MM.1S (cell line): ENCODE data around the gene EML1.

Experiments used
- DNase-seq: peaks from one replicate; pipeline ENCODE4 v3.0.0-alpha.2; 2015
- H2AFZ ChIP-seq: fragments of 300-600 bp; sonication (generic); 2 replicates; pipeline ENCODE4 v1.6.0; 2016; ENCODE audit warnings: antibody characterized with exemption, low read length
- H3F3A ChIP-seq: fragments of 300-600 bp; sonication (generic); 2 replicates; pipeline ENCODE4 v1.6.1; 2016; ENCODE audit warnings: mild to moderate bottlenecking, antibody characterized with exemption, low read length, moderate library complexity, mixed read lengths; ENCODE audit not compliant: insufficient read depth
- H3K27ac ChIP-seq: fragments of 300-600 bp; sonication (generic); 2 replicates; pipeline ENCODE4 v1.5.1; 2016; ENCODE audit warnings: mild to moderate bottlenecking, low read length
- H3K27me3 ChIP-seq: fragments of 300-600 bp; sonication (generic); replicated peaks from 2 replicates; pipeline ENCODE4 v1.6.0; 2016; ENCODE audit warnings: low read length; ENCODE audit not compliant: insufficient read depth
- H3K36me3 ChIP-seq: fragments of 300-600 bp; sonication (generic); replicated peaks from 2 replicates; pipeline ENCODE4 v1.6.1; 2016; ENCODE audit warnings: mild to moderate bottlenecking, low read length, mixed read lengths; ENCODE audit not compliant: insufficient read depth
- H3K4me1 ChIP-seq: fragments of 300-600 bp; sonication (generic); 2 replicates; pipeline ENCODE4 v1.6.1; 2016; ENCODE audit warnings: low read length, mixed read lengths
- H3K4me2 ChIP-seq: fragments of 300-600 bp; sonication (generic); 2 replicates; pipeline ENCODE4 v1.6.0; 2016; ENCODE audit warnings: low read depth, low read length
- H3K4me3 ChIP-seq: fragments of 300-600 bp; sonication (generic); 2 replicates; pipeline ENCODE4 v1.5.1; 2016; ENCODE audit warnings: low read length, mixed read lengths
- H3K79me2 ChIP-seq: fragments of 300-600 bp; sonication (generic); 2 replicates; pipeline ENCODE4 v1.6.1; 2016; ENCODE audit warnings: mixed run types, low read length, mixed read lengths
- H3K9ac ChIP-seq: fragments of 300-600 bp; sonication (generic); 2 replicates; pipeline ENCODE4 v1.6.1; 2016; ENCODE audit warnings: low read length, mixed read lengths
- H3K9me2 ChIP-seq: fragments of 300-600 bp; sonication (generic); replicated peaks from 2 replicates; pipeline ENCODE4 v1.6.1; 2016; ENCODE audit warnings: mild to moderate bottlenecking, low read length, mixed read lengths; ENCODE audit not compliant: insufficient read depth
- H3K9me3 ChIP-seq: fragments of 300-600 bp; sonication (generic); replicated peaks from 2 replicates; pipeline ENCODE4 v1.6.1; 2016; ENCODE audit warnings: mild to moderate bottlenecking, low read length, mixed read lengths; ENCODE audit not compliant: insufficient read depth
- H4K20me1 ChIP-seq: fragments of 300-600 bp; sonication (generic); 2 replicates; pipeline ENCODE4 v1.6.1; 2016; ENCODE audit warnings: mild to moderate bottlenecking, low read length, moderate library complexity, mixed read lengths; ENCODE audit not compliant: insufficient read depth
- EZH2 ChIP-seq: fragments of 300-600 bp; sonication (generic); optimal IDR thresholded peaks from 2 replicates; pipeline ENCODE3; 2017; ENCODE audit warnings: low read depth, mild to moderate bottlenecking, antibody characterized with exemption, low read length, mixed read lengths
- EZH2phosphoT487 ChIP-seq: fragments of 300-600 bp; sonication (generic); IDR thresholded peaks from 2 replicates; pipeline ENCODE4 v1.6.1; 2018; ENCODE audit warnings: antibody characterized with exemption, low read length
- TF ChIP-seq, protein P1 (sequence below): fragments of 300-600 bp; sonication (generic); IDR thresholded peaks from 2 replicates; pipeline ENCODE4 v1.5.1; 2016; ENCODE audit warnings: antibody characterized with exemption, low read length, mixed read lengths

Gene EML1

DNA sequence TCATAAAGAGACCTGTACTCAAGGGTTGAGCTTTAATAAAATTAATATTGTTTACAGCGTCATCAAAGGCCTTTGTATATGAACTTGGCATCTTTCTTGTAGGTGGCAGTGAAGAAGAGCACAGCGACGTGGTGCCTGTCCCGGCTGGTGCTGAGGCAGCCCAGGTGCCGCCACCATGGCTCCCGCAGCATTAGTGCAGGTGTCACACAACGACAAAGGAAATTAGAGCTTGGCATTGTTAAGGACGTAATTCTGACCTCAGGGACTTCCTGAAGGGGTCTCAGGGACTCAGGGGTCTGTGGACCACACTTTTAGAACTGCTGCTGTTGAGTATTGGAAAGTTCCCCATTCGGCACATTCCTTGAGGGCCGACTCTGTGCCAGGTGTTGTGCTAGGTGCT lies 24.1 kb downstream of the EML1 start:
- no peaks in the 10 kb centered on the region for H3K36me3 ChIP-seq
- no peak for DNase-seq
- no peak overlapping the region for H3K9ac ChIP-seq

DNA sequence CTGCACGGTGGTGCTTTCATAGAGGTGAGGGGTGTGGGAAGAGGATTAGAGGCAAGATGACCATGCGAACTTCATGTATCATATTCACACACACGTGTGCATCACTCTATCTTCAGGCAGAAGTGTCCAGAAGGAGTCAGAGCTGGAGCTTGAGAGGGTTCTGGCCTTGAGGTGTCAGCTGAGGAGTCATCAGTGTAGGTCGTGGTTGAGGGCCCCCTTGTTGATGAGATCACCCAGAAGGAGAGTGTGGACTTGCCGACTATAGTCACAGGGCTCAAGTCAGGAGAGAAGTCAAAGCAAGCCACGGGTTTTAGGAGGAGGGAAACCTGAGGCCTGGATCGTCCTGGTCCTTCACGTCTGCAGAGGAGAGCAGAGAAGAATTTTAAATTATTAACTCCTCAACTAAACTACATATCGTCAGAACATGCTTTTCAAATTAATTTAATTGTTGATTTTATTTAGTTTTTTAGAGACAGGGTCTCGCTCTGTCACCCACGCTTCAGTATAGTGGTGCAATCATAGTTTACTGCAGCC lies 25.4 kb downstream of the EML1 start:
- H3K9ac ChIP-seq = no peak overlapping the region
- no peak overlapping the region for H3K4me3 ChIP-seq
- no peaks in the 10 kb centered on the region for H3K9me3 ChIP-seq
- H2AFZ ChIP-seq = no peak overlapping the region
- H3K9me2 ChIP-seq = no peaks in the 10 kb centered on the region
- TF ChIP-seq EZH2phosphoT487 = no peak
- TF ChIP-seq, protein P1, sequence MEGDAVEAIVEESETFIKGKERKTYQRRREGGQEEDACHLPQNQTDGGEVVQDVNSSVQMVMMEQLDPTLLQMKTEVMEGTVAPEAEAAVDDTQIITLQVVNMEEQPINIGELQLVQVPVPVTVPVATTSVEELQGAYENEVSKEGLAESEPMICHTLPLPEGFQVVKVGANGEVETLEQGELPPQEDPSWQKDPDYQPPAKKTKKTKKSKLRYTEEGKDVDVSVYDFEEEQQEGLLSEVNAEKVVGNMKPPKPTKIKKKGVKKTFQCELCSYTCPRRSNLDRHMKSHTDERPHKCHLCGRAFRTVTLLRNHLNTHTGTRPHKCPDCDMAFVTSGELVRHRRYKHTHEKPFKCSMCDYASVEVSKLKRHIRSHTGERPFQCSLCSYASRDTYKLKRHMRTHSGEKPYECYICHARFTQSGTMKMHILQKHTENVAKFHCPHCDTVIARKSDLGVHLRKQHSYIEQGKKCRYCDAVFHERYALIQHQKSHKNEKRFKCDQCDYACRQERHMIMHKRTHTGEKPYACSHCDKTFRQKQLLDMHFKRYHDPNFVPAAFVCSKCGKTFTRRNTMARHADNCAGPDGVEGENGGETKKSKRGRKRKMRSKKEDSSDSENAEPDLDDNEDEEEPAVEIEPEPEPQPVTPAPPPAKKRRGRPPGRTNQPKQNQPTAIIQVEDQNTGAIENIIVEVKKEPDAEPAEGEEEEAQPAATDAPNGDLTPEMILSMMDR = no peak
- H3K27ac ChIP-seq = no peak overlapping the region
- H3K27me3 ChIP-seq = no peaks in the 10 kb centered on the region
- no peaks in the 10 kb centered on the region for H3K4me1 ChIP-seq
- no peaks in the 10 kb centered on the region for H4K20me1 ChIP-seq
- no peaks in the 10 kb centered on the region for H3K36me3 ChIP-seq
- H3K4me2 ChIP-seq = no peak overlapping the region
- DNase-seq = no peak
- H3F3A ChIP-seq = no peaks in the 10 kb centered on the region
- no peaks in the 10 kb centered on the region for H3K79me2 ChIP-seq

More for the DNA sequence above, 24.1 kb downstream of the EML1 start:
- Histone ChIP-seq H3K27me3 (no peaks in the 10 kb centered on the region), H4K20me1 (no peaks in the 10 kb centered on the region), H3K4me2 (no peak overlapping the region), H2AFZ (no peak overlapping the region), H3K4me3 (no peak overlapping the region), H3K4me1 (no peaks in the 10 kb centered on the region), H3K27ac (no peak overlapping the region), H3K9me2 (no peaks in the 10 kb centered on the region), H3K79me2 (no peaks in the 10 kb centered on the region), H3F3A (no peaks in the 10 kb centered on the region), H3K9me3 (no peaks in the 10 kb centered on the region)
- TF ChIP-seq, protein P1 = no peak
- no peak for TF ChIP-seq EZH2
- no peak for TF ChIP-seq EZH2phosphoT487

DNA sequence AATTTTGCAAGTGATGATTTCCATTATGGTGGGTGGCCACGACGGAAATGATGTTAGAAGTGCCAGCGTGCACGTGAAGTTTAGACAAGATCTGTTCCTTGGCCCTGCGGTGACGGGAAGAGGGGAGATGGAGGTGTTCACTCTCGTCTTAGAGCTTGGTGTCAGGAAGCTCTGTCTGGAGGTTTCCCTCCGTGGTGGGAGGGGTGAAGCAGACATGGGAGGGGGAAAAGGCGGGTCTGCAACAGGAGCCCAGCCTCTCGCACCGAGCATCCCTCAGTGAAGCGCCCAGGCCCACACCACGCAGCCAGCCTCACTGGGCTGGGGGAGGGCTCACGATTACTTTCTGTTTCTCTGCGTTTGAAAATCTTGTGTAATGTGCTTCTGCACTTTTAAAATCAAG lies 26.3 kb downstream of the EML1 start:
- H2AFZ ChIP-seq = no peak overlapping the region
- no peaks in the 10 kb centered on the region for H4K20me1 ChIP-seq
- H3K27ac ChIP-seq = no peak overlapping the region
- H3K27me3 ChIP-seq = no peaks in the 10 kb centered on the region
- no peak overlapping the region for H3K4me2 ChIP-seq
- no peak for DNase-seq
- H3K36me3 ChIP-seq = no peaks in the 10 kb centered on the region
- H3F3A ChIP-seq = no peaks in the 10 kb centered on the region
- no peaks in the 10 kb centered on the region for H3K79me2 ChIP-seq
- H3K9ac ChIP-seq = no peak overlapping the region
- no peaks in the 10 kb centered on the region for H3K9me3 ChIP-seq
- no peak overlapping the region for H3K4me3 ChIP-seq
- no peaks in the 10 kb centered on the region for H3K9me2 ChIP-seq
- H3K4me1 ChIP-seq = no peaks in the 10 kb centered on the region
- TF ChIP-seq EZH2phosphoT487 = no peak
- TF ChIP-seq EZH2 = no peak
- TF ChIP-seq, protein P1 = no peak
